GM19467 (cell line): ENCODE measurements around the gene DNAJC16.
"Not testable (repeated sequence)": the region's sequence is repeated elsewhere in the genome, so short reads cannot be mapped to it uniquely, and the experiment has no call there.

Experiments used
- ATAC-seq: cut with Tn5 transposase; IDR thresholded peaks from one replicate; pipeline ENCODE4 v1.9.1; 2021; ENCODE audit warnings: mild to moderate bottlenecking, moderate library complexity; ENCODE audit not compliant: unreplicated experiment

Gene DNAJC16

GRCh38 chr1:15506831-15507230 is 19.8 kb upstream of the DNAJC16 start:
- no peak for ATAC-seq

DNA sequence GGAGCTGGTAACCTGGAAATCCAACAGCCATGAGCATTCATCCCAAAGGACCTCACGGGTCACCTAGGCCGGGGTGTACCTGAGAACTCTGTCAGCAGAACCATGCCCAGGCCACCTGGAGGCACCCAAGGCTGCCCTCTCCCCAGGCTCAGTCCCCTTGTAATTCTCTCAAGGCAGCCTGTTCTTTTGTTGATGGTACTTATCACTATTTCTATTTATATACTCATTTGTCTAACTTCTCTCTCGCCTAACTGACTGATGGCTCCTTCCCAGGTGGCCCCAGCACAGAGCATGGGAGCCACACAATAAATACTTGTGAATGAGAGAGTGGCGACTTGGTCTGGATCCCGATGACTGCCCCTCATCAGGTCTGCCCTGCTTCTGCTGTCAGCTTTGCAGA is 19.4 kb upstream of the DNAJC16 start:
- ATAC-seq, result no peak

- ATAC-seq, result no peak
Measured at GRCh38 chr1:15508700-15509487, 17.8 kb upstream of the DNAJC16 start.

DNA sequence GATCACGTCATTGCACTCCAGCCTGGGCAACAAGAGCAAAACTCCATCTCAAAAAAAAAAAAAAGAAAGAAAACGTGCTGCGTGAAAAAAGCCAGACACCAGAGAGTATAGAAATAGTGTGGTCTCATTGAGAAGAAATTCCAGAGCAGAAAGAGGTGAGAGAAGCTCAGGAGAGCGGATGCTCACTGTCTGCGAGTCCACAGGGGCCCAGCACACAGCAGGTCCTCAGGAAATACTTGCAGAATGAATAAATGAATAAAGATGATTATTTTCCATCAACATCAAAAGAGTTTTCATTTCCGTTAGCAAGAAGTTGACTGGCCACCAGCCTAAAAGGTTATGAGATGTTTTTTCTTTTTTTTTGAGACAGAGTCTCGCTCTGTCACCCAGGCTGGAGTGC is 17.1 kb upstream of the DNAJC16 start:
- ATAC-seq, result no peak

DNA sequence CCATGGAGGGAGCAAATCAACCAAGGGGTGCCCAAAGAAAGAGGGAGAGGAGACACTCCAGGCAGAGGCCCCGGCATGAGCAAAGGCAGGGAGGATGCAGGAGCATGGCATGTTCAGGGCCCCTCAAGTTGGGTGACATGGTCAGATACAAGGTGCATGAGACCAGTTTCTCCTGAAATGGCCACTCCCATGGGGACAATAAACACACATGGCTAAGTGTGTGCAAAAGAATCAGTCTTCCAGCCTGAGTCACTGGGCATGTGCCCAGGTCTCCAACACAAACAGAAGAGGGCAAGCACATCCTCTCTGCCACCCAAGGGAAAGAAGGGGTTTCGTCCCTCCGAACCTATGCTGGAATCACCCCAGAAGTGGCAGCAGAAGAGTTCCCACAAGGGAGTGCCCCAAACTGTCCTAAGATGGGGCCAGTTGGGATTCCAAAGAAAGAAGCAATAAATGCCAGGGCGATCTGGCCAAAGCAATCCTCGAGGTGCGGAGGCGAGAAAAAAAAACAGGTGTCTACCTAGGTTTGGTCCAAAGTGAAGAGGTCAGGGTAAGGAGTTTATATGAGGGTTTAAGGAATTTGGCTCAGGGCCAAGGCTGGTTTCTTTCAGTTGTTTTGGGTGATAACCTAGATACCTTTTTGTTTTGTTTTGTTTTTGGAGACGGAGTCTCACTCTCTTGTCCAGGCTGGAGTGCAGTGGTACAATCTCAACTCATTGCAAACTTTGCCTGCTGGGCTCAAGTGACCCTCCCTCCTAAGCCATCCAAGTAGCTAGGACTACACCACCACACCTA is 15.8 kb upstream of the DNAJC16 start:
- no peak for ATAC-seq

DNA sequence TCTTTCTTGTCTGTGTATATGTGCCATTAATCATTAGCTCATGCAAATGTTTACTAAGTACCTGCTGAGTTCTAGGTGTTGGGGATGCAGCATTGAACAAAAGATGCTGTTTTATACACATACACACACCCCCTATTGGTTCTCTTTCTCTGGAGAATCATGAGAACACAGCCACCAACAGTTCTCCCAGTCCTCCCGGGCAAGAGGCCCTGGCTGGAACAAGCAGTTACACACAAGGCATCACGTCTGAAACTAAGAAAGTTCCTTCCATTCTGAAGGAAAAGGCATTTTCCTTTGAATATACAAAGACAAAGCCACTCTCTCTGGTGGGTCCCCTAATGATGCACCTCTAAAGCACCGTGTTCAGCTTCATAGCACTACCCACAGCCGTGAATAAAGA is 13.5 kb upstream of the DNAJC16 start:
- ATAC-seq, result no peak

DNA sequence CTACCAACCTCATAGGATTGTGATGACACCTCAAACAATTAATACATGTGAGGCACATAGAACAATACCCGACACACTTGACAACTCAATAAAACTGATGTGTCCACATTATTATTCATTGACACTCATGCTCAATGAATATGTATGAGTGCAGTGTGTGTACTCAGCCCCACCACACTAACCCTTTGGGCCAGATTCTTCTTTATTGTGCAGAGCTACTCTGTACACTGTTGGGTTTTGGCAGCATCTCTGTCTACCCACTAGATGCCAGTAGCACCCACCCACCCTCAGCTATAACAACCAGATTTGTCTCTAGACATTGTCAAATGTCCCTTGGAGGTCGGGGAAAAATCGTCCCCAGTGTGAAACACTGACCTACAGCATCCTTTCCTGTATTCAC is 12.7 kb upstream of the DNAJC16 start:
- ATAC-seq, result no peak

DNA sequence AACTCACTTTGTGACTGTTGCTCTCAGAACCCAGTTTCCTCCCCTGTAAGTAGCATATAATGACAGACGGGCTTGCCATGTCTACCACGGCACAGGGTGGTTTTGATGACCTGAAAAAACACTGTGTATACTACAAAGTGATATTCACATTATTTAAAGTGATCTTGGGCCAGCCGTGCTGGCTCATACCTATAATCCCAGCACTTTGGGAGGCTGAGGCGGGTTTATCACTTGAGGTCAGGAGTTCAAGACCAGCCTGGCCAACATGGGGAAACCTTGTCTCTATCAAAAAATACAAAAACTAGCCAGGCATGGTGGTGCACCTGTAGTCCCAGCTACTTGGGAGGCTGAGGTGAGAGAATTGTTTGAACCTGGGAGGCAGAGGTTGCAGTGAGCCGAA is 12.1 kb upstream of the DNAJC16 start:
- not testable (repeated sequence) for ATAC-seq

- ATAC-seq, result no peak
Measured at GRCh38 chr1:15515022-15515663, 11.5 kb upstream of the DNAJC16 start.

DNA sequence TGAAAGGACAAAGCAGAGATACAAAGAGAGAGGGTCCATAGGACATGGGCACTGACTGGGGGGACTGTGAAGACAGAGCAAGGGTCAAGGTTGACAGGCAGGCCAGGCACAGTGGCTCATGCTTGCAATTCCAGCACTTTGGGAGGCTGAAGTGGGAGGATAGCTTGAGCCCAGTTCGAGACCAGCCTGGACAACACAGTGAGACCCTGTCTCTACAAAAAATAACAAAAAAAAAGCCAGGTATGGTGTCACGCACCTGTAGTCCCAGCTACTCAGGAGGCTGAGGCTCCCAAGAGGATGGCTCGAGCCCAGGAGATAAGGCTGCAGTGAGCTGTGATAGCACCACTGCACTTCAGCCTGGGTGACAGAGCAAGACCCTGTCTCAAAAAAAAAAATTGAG is 7.0 kb upstream of the DNAJC16 start:
- ATAC-seq, result no peak

DNA sequence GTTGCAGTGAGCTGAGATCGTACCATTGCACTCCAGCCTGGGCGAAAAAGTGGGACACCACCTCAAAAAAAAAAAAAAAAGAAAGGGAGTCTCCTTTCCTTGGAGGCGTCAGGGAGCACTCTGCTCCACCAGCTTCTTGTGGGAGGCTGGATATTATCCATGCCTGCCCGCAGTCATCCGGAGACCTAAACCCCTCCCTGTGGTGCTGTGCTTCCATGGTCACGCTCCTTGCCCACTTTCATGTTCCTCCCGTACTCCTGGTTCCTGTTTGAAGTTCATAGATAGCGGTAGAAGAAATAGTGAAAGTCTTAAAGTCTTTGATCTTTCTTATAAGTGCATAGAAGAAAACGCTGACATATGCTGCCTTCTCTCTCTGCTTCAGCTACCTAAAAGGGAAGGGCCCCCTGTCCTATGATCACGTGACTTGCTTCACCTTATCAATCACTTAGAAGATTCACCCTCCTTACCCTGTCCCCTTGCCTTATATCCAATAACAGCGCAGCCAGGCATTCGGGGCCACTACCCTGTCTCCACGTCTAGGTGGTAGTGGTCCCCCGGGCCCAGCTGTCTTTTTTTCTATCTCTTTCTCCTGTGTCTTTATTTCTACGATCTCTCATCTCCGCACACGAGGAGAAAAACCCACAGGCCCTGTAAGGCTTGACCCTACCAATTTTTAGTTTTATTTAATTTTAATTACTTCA is 5.3 kb upstream of the DNAJC16 start:
- ATAC-seq, result not testable (repeated sequence)

GRCh38 chr1:15522551-15522950 is 4.1 kb upstream of the DNAJC16 start:
- no peak for ATAC-seq

DNA sequence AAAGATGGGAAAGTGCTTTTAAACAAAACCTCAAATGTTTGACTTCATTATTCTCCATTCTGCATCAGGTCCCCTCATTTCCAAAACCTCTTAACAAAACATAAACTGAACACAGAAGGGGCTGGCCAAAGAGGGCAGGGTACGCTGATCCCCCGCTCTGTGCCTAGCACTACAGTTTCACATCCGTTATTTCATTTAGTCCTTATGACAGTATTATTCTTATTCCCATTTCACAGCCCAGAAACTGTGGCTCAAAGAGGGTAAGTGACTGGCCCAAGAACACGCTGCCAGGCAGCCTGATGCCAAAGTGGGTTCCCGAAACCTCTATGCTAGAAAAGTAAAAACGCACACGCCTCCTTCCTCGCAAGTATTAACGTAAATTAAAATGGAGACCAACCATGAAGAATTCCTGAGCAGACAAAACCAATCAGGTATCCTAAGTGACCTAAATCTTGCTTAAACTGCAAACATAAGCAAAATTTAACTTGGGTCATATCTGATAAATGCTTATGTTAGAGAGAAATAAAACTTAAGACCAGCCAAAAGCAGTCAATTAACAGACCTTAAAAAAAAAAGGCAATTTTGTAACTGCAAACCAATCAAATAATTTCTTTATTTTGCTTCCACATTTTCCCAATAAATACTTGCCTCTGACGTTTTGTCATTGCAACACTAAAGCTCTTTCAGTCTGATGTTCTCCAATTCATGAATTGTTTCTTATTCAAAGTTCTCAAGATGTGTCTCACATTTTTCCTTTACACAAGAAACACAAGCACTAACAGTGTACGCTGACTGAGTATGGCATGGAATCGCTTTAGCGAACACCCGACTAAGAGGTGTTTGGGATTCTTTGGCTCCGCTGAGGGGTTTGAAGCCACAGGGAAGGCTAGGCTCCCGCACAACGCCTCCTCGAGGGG is 3.3 kb upstream of the DNAJC16 start:
- ATAC-seq, result no peak

DNA sequence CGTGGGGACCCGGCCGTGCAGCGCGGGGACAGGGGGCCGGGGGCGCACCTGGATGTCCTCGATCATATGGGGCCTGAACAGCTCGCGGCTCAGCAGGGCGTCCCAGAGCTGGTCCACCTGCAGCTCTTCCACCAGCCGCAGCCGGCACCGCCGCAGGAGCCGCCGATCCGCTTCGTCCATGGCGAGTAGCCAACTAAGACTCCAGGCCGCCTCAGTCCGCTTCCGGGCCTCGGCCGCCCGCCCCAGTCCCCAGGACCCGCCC is 2.7 kb upstream of the DNAJC16 start, which contains the start of gene CASP9:
CASP9 (minus strand) TSS at position 195 of the 262 bp plus-strand sequence; CDS start at position 180, 15 bp downstream.
- no peak for ATAC-seq

GRCh38 chr1:15524283-15525049 is 2.2 kb upstream of the DNAJC16 start:
- ATAC-seq, result peak; percentile 43

- ATAC-seq, result peak; percentile 35
Measured at GRCh38 chr1:15525050-15526020, 1.3 kb upstream of the DNAJC16 start.

DNA sequence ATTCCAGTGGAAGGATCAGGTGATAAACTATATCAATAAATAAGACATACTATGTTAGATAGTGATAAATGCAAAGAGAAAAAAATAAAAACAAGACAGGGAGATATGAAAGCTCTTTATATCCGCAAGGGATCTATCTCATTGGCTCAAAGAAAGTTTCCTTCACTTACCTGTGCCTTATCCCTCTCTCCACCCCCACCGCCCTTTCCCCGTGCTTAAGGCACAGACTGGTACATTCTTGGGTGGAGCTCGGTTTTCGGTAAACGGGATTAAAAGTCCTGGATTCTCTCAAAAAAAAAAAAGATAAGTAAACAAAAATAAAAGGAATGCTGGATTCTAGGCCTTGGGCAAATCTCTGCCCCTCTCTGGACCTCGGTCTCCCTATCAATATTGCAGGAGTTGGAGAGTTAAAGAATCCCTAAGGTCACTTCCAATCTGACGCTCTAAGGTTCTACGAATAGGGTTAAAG is 593 bp upstream of the DNAJC16 start:
- ATAC-seq, result no peak

- no peak for ATAC-seq
Measured at GRCh38 chr1:15531003-15531402, 4.4 kb downstream of the DNAJC16 start.
